IMR-90 (cell line): ENCODE measurements around the gene EMID1. TPM values are rescaled to one million over a fixed set of nuclear protein-coding genes. Genes with fewer than 3 reads are reported as not detected.

Source experiments
- ATAC-seq: fragments of 200-7000 bp; cut with Tn5 transposase; 2 replicates; pipeline ENCODE4 v1.9.1; 2020; ENCODE audit warnings: low read depth, mild to moderate bottlenecking, moderate library complexity
- BruUV-seq: library from RNA; stranded (reverse); fragments of 400-500 nt; replicated peaks from 2 replicates; lab custom pipeline; 2021; lab: Mats Ljungman, UMichigan
- CTCF ChIA-PET: fragments of 300-600 bp; formaldehyde crosslinking; extraction: SDS; loops from one replicate; lab custom pipeline; 2021; ENCODE audit warnings: antibody characterized with exemption; lab: Yijun Ruan, JAX
- POLR2A ChIA-PET: fragments of 300-600 bp; sonication (Branson Sonifier 250); formaldehyde crosslinking; loops from one replicate; lab custom pipeline; 2022; ENCODE audit warnings: antibody characterized with exemption; ENCODE audit not compliant: unreplicated experiment; lab: Charles Lee
- DNase-seq: peaks from one replicate; pipeline ENCODE4 v3.0.0; 2013
- H2AFZ ChIP-seq: replicated peaks from 2 replicates; pipeline ENCODE3; 2013; ENCODE audit warnings: low read length, mild to moderate bottlenecking; ENCODE audit not compliant: poor library complexity
- H2AK5ac ChIP-seq: 2 replicates; pipeline ENCODE4 v1.6.1; 2013; ENCODE audit warnings: low read depth, low read length, inconsistent platforms
- H2AK9ac ChIP-seq: replicated peaks from 2 replicates; pipeline ENCODE3; 2013; ENCODE audit warnings: mild to moderate bottlenecking, low read depth, low read length, moderate library complexity; ENCODE audit not compliant: poor library complexity
- H2BK120ac ChIP-seq: 2 replicates; pipeline ENCODE4 v1.6.1; 2013; ENCODE audit warnings: low read depth, low read length, inconsistent platforms
- H2BK15ac ChIP-seq: 3 replicates; pipeline ENCODE4 v1.6.1; 2013; ENCODE audit warnings: low read depth, low read length, inconsistent platforms
- H2BK20ac ChIP-seq: 2 replicates; pipeline ENCODE4 v1.6.1; 2013; ENCODE audit warnings: low read depth, mild to moderate bottlenecking, inconsistent platforms, low read length, moderate library complexity
- H2BK5ac ChIP-seq: 2 replicates; pipeline ENCODE4 v1.6.1; 2013; ENCODE audit warnings: mild to moderate bottlenecking, low read depth, low read length, inconsistent platforms; ENCODE audit not compliant: poor library complexity, severe bottlenecking
- H3K14ac ChIP-seq: replicated peaks from 2 replicates; pipeline ENCODE4 v1.6.1; 2013; ENCODE audit warnings: low read depth, low read length, inconsistent platforms
- H3K18ac ChIP-seq: 2 replicates; pipeline ENCODE4 v1.6.1; 2013; ENCODE audit warnings: low read depth, low read length, control low read depth
- H3K23ac ChIP-seq: 2 replicates; pipeline ENCODE4 v1.6.1; 2013; ENCODE audit warnings: low read depth, low read length, inconsistent platforms
- H3K27ac ChIP-seq: 2 replicates; pipeline ENCODE4 v1.5.1; 2013; ENCODE audit warnings: mild to moderate bottlenecking, control low read depth, low read length; ENCODE audit not compliant: insufficient read depth
- H3K27me3 ChIP-seq: 2 replicates; pipeline ENCODE4 v1.6.1; 2013; ENCODE audit warnings: low read length; ENCODE audit not compliant: control insufficient read depth, insufficient read depth
- H3K36me3 ChIP-seq: 2 replicates; pipeline ENCODE4 v1.6.1; 2013; ENCODE audit warnings: low read length, mixed read lengths; ENCODE audit not compliant: control insufficient read depth, insufficient read depth
- H3K4ac ChIP-seq: 2 replicates; pipeline ENCODE4 v1.6.1; 2013; ENCODE audit warnings: low read depth, low read length, inconsistent platforms
- H3K4me1 ChIP-seq: 2 replicates; pipeline ENCODE4 v1.6.1; 2013; ENCODE audit warnings: low read length, mixed read lengths; ENCODE audit not compliant: control insufficient read depth, insufficient read depth
- H3K4me2 ChIP-seq: 2 replicates; pipeline ENCODE4 v1.6.1; 2013; ENCODE audit warnings: low read depth, mild to moderate bottlenecking, control low read depth, low read length, moderate library complexity
- H3K4me3 ChIP-seq: 2 replicates; pipeline ENCODE4 v1.5.1; 2013; ENCODE audit warnings: low read depth, mild to moderate bottlenecking, control low read depth, low read length, moderate library complexity; ENCODE audit not compliant: insufficient read depth
- H3K56ac ChIP-seq: 2 replicates; pipeline ENCODE4 v1.6.1; 2013; ENCODE audit warnings: low read length, inconsistent platforms; ENCODE audit not compliant: insufficient read depth; ENCODE audit errors: extremely low read depth
- H3K79me1 ChIP-seq, 2 experiments: 2 replicates each; pipeline ENCODE4 v1.6.1; 2013; ENCODE audit warnings: low read length in 2 of 2, inconsistent platforms in 1 of 2, low read depth in 1 of 2
- H3K9ac ChIP-seq: 2 replicates; pipeline ENCODE4 v1.6.1; 2013; ENCODE audit warnings: low read depth, low read length, control low read depth
- H3K9me1 ChIP-seq: 2 replicates; pipeline ENCODE4 v1.6.1; 2013; ENCODE audit warnings: low read length, inconsistent platforms; ENCODE audit not compliant: insufficient read depth
- H3K9me3 ChIP-seq: 2 replicates; pipeline ENCODE4 v1.6.1; 2013; ENCODE audit warnings: low read length; ENCODE audit not compliant: control insufficient read depth, insufficient read depth
- H4K20me1 ChIP-seq: 2 replicates; pipeline ENCODE4 v1.6.1; 2013; ENCODE audit warnings: low read length, inconsistent platforms; ENCODE audit not compliant: insufficient read depth
- H4K5ac ChIP-seq: 2 replicates; pipeline ENCODE4 v1.6.1; 2013; ENCODE audit warnings: mild to moderate bottlenecking, low read depth, low read length, control low read depth
- H4K8ac ChIP-seq, 2 experiments: 2 replicates each; pipeline ENCODE4 v1.6.1; 2013; ENCODE audit warnings: low read depth in 2 of 2, low read length in 2 of 2, control low read depth in 1 of 2, inconsistent platforms in 1 of 2
- H4K91ac ChIP-seq: 2 replicates; pipeline ENCODE4 v1.6.1; 2013; ENCODE audit warnings: low read depth, low read length, inconsistent platforms; ENCODE audit not compliant: insufficient read depth
- BHLHE40 ChIP-seq: fragments of 150-350 bp; IDR thresholded peaks from 2 replicates; pipeline ENCODE4 v1.6.1; 2016; ENCODE audit warnings: mild to moderate bottlenecking, low read depth, low read length
- CEBPB ChIP-seq: IDR thresholded peaks from 2 replicates; pipeline ENCODE4 v1.6.1; 2012; ENCODE audit warnings: low read depth, low read length, improper control_type of control experiment
- FOS ChIP-seq: fragments of 150-350 bp; IDR thresholded peaks from 2 replicates; pipeline ENCODE4 v1.6.1; 2016; ENCODE audit warnings: low read depth, low read length
- MAFK ChIP-seq: IDR thresholded peaks from 2 replicates; pipeline ENCODE4 v1.6.1; 2012; ENCODE audit warnings: low read depth, low read length, improper control_type of control experiment
- MAZ ChIP-seq: IDR thresholded peaks from 2 replicates; pipeline ENCODE4 v1.6.1; 2012; ENCODE audit warnings: low read depth, mild to moderate bottlenecking, low read length, improper control_type of control experiment, moderate library complexity, borderline replicate concordance
- MXI1 ChIP-seq: IDR thresholded peaks from 2 replicates; pipeline ENCODE4 v1.6.1; 2012; ENCODE audit warnings: low read depth, mild to moderate bottlenecking, low read length, moderate library complexity, borderline replicate concordance
- RAD21 ChIP-seq: IDR thresholded peaks from 2 replicates; pipeline ENCODE4 v1.6.1; 2012; ENCODE audit warnings: low read length, improper control_type of control experiment
- RFX5 ChIP-seq: IDR thresholded peaks from 2 replicates; pipeline ENCODE4 v1.8.0; 2012; ENCODE audit warnings: low read depth, mild to moderate bottlenecking, low read length, moderate library complexity
- SMC3 ChIP-seq: fragments of 150-350 bp; IDR thresholded peaks from 2 replicates; pipeline ENCODE4 v1.6.1; 2016; ENCODE audit warnings: low read depth, mild to moderate bottlenecking, antibody characterized with exemption, low read length, moderate library complexity
- WGBS, 2 experiments: methylation state at CpG; one replicate each; pipeline versions ENCODE4 v1.1.5 to v1.1.7; 2013; ENCODE audit warnings: missing lambda C conversion rate in 2 of 2; ENCODE audit not compliant: insufficient read length in 1 of 2; ENCODE audit errors: extremely low coverage in 2 of 2; 5-methylcytosine and 5-hydroxymethylcytosine counted together
- dilution Hi-C: fragments of 300-500 bp; cut with HindIII; formaldehyde crosslinking; loops from one replicate; pipeline ENCODE4 v1.14.3; 2018; ENCODE audit warnings: low sequenced_read_pairs; ENCODE audit not compliant: unreplicated experiment
- in situ Hi-C: fragments of 300-500 bp; cut with MboI; formaldehyde crosslinking; loops from 3 replicates; pipeline ENCODE4 v1.14.3; 2019; ENCODE audit warnings: low sequenced_read_pairs, inconsistent platforms, mixed read lengths
- intact Hi-C: fragments of 100-400 bp; cut with micrococcal nuclease; formaldehyde crosslinking; loops from 2 replicates; pipeline ENCODE4 v1.10.0; 2022
- polyA plus RNA-seq, 3 experiments: library from polyadenylated mRNA; depleted of rRNA; stranded (reverse); fragments of >200 nt; gene quantifications; 2 replicates each; pipeline ENCODE4 v1.2.3, GENCODE V29; 2012; ENCODE audit warnings: low replicate concordance in 1 of 3
- total RNA-seq: library from RNA; depleted of rRNA; stranded (reverse); fragments of >200 nt; gene quantifications from 2 replicates; pipeline ENCODE4 v1.2.3, GENCODE V29; 2012
- TF ChIP-seq, protein P1 (sequence below): conservative IDR thresholded peaks from 2 replicates; pipeline ENCODE4 v1.5.1; 2012; ENCODE audit warnings: mild to moderate bottlenecking, low read depth, low read length, improper control_type of control experiment
- TF ChIP-seq, protein P2 (sequence below): fragments of 150-350 bp; IDR thresholded peaks from 2 replicates; pipeline ENCODE4 v1.6.1; 2016; ENCODE audit warnings: low read depth, mild to moderate bottlenecking, low read length, moderate library complexity, borderline replicate concordance
- TF ChIP-seq, protein P3 (sequence below): fragments of 150-350 bp; IDR thresholded peaks from 2 replicates; pipeline ENCODE4 v1.6.1; 2017; ENCODE audit warnings: mild to moderate bottlenecking, antibody characterized with exemption, low read length, low read depth

Gene EMID1
- total and polyA plus RNA-seq, 2 of the 4 experiments (the other 2 are of a cell fraction) = 0.54 to 1.3 TPM

DNA sequence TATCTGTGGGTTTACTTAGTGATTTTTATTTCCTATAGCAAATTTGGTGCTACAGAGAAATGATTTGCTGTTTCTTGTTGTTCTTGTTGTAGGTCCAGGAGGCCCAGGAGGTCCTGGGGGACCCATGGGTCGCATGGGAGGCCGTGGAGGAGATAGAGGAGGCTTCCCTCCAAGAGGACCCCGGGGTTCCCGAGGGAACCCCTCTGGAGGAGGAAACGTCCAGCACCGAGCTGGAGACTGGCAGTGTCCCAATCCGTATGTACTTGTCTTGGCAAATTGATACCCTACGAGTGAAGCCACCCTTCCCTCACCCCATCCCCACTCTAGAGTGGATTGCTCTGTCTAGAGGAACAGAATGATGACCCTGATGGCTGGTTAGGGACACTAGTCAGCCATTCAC is 92.9 kb downstream of the EMID1 start:
- H4K8ac ChIP-seq = no peak overlapping the region
- H4K20me1 ChIP-seq = peaks cover 47% of the 10 kb centered on the region
- CTCF ChIA-PET = no interaction called here
- no peak overlapping the region for H3K23ac ChIP-seq
- ATAC-seq = no peak
- dilution Hi-C loops (no loop called here), in situ Hi-C loops (no loop called here), intact Hi-C loops (no loop called here)
- H3K4me3 ChIP-seq = no peak overlapping the region
- 84% methylated on average over 3 of the region's 8 CpGs; no CpG with 5 or more reads in 1 of the 2 experiments for WGBS, 2 experiments
- peaks cover 69% of the 10 kb centered on the region for H3K36me3 ChIP-seq
- no peak overlapping the region for H2AFZ ChIP-seq
- H3K4ac ChIP-seq = no peak overlapping the region
- no peak overlapping the region for H3K18ac ChIP-seq
- H3K4me1 ChIP-seq = no peaks in the 10 kb centered on the region; the same call in 1 of the 2 replicates
- no peak overlapping the region for H3K9ac ChIP-seq
- no peak overlapping the region for H2BK5ac ChIP-seq
- H3K9me1 ChIP-seq = peaks cover 10% of the 10 kb centered on the region
- TF ChIP-seq, protein P1, sequence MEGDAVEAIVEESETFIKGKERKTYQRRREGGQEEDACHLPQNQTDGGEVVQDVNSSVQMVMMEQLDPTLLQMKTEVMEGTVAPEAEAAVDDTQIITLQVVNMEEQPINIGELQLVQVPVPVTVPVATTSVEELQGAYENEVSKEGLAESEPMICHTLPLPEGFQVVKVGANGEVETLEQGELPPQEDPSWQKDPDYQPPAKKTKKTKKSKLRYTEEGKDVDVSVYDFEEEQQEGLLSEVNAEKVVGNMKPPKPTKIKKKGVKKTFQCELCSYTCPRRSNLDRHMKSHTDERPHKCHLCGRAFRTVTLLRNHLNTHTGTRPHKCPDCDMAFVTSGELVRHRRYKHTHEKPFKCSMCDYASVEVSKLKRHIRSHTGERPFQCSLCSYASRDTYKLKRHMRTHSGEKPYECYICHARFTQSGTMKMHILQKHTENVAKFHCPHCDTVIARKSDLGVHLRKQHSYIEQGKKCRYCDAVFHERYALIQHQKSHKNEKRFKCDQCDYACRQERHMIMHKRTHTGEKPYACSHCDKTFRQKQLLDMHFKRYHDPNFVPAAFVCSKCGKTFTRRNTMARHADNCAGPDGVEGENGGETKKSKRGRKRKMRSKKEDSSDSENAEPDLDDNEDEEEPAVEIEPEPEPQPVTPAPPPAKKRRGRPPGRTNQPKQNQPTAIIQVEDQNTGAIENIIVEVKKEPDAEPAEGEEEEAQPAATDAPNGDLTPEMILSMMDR = no peak
- no peak for TF ChIP-seq RFX5
- no peak for TF ChIP-seq CEBPB
- no peak for TF ChIP-seq FOS
- no peak for TF ChIP-seq MXI1
- TF ChIP-seq, protein P2, sequence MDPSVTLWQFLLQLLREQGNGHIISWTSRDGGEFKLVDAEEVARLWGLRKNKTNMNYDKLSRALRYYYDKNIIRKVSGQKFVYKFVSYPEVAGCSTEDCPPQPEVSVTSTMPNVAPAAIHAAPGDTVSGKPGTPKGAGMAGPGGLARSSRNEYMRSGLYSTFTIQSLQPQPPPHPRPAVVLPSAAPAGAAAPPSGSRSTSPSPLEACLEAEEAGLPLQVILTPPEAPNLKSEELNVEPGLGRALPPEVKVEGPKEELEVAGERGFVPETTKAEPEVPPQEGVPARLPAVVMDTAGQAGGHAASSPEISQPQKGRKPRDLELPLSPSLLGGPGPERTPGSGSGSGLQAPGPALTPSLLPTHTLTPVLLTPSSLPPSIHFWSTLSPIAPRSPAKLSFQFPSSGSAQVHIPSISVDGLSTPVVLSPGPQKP = no peak
- TF ChIP-seq MAFK = no peak
- TF ChIP-seq, protein P3, sequence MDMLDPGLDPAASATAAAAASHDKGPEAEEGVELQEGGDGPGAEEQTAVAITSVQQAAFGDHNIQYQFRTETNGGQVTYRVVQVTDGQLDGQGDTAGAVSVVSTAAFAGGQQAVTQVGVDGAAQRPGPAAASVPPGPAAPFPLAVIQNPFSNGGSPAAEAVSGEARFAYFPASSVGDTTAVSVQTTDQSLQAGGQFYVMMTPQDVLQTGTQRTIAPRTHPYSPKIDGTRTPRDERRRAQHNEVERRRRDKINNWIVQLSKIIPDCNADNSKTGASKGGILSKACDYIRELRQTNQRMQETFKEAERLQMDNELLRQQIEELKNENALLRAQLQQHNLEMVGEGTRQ = no peak
- no peak for TF ChIP-seq MAZ
- TF ChIP-seq SMC3 = no peak
- no peak for TF ChIP-seq RAD21
- TF ChIP-seq BHLHE40 = no peak
- H3K9me3 ChIP-seq = no peaks in the 10 kb centered on the region
- H4K5ac ChIP-seq = no peak overlapping the region
- POLR2A ChIA-PET = no interaction called here
- no peak overlapping the region for H3K14ac ChIP-seq
- no peak overlapping the region for H2BK120ac ChIP-seq
- H4K91ac ChIP-seq = no peak overlapping the region
- H3K4me2 ChIP-seq = no peak overlapping the region
- H2AK9ac ChIP-seq = no peak overlapping the region
- DNase-seq = no peak
- H3K56ac ChIP-seq = no peak overlapping the region
- H3K27ac ChIP-seq = no peak overlapping the region
- H2BK15ac ChIP-seq = no peak overlapping the region
- no peak overlapping the region for H2BK20ac ChIP-seq
- no TSS peak for BruUV-seq
- H3K79me1 ChIP-seq = peaks cover 26 to 32% of the 10 kb centered on the region in 2 experiments
- H3K27me3 ChIP-seq = no peaks in the 10 kb centered on the region
- H2AK5ac ChIP-seq = no peak overlapping the region
